Fibroblast of skin of right biceps (primary cell): ENCODE data around the gene UGDH.

Experiments
- DNase-seq: peaks from one replicate; pipeline ENCODE4 v3.0.0-alpha.2; 2013

UGDH gene

GRCh38 chr4:39452153-39452859 lies 74.9 kb downstream of the UGDH start:
- DNase-seq = no peak

- no peak for DNase-seq
Observed at GRCh38 chr4:39451423-39452023, 75.7 kb downstream of the UGDH start.

DNA sequence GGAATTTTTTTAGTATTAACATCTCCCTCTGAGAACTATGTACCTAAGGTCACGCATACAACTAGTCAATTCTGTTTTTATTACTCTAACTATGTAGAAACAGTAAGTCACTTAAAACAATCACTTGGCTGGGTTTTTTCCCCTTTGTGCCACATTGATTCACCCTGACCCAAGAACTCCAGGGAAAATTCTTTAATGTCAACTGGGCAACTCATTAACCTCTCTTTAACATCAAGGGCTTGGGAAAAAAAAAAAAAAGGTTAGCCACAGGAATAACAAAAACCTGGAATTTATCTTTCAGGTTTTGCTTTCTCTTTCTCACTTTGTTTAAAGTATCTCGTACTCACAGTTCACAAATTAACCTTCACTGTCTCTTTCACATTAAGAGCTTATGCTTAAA lies 76.6 kb downstream of the UGDH start:
- DNase-seq = no peak
